ENCODE measurements around the gene MARF1.

GRCh38 chr16:15599303-15600070, 43.5 kb downstream of the MARF1 start:
- TF ChIP-seq POLR2A (IDR thresholded peaks at IDR 0.05; ENCODE audit: low read depth, low read length): no peak
- no peak for TF ChIP-seq POLR2AphosphoS5 (IDR thresholded peaks at IDR 0.05; ENCODE audit: low read depth, low read length)
- no peak for TF ChIP-seq TAF1 (IDR thresholded peaks at IDR 0.05; ENCODE audit: low read depth, low read length)
- TF ChIP-seq PAX5 (IDR thresholded peaks at IDR 0.05; ENCODE audit: insufficient read depth, low read length, severe bottlenecking): no peak
- TF ChIP-seq POU2F2 (IDR thresholded peaks at IDR 0.05; ENCODE audit: low read depth, low read length): no peak

Data from GM12891 (cell line).